K562 (cell line): Measurements from ENCODE around the gene SLMAP. TPM values are rescaled to one million over a fixed set of nuclear protein-coding genes. Genes with fewer than 3 reads are reported as not detected.

Source experiments
- ATAC-seq: fragments of 200-7000 bp; cut with Tn5 transposase; 3 replicates; pipeline ENCODE4 v1.9.1; 2020; ENCODE audit warnings: moderate library complexity
- BruUV-seq: library from RNA; stranded (reverse); fragments of 400-500 nt; replicated peaks from 2 replicates; lab custom pipeline; 2021; lab: Mats Ljungman, UMichigan
- CTCF ChIA-PET: fragments of 300-600 bp; formaldehyde crosslinking; extraction: SDS; loops from one replicate; lab custom pipeline; 2021; ENCODE audit warnings: low intra/inter-chr PET ratio; lab: Yijun Ruan, JAX
- POLR2A ChIA-PET: fragments of 300-600, 350-650 bp; sonication (Branson Sonifier 250); formaldehyde crosslinking; extraction: SDS; loops from one replicate; lab custom pipeline; 2021; ENCODE audit warnings: antibody characterized with exemption, inconsistent platforms; lab: Yijun Ruan, JAX
- DNase-seq, 4 experiments: peaks; one replicate each; pipeline versions ENCODE4 v3.0.0 to v3.0.0-alpha.2; 2011 to 2018; ENCODE audit warnings: low spot score in 3 of 4, mixed read lengths in 3 of 4; ENCODE audit errors: extremely low read depth in 1 of 4
- FAIRE-seq: peaks from 2 replicates; lab custom pipeline; 2011; peaks lifted over from hg19 to GRCh38; lab: Jason Lieb, UNC
- H2AFZ ChIP-seq: 2 replicates; pipeline ENCODE4 v1.6.0; 2011; ENCODE audit warnings: low read depth, low read length, control low read depth, inconsistent platforms
- H3K27ac ChIP-seq: fragments of 200-600 bp; 3 replicates; pipeline ENCODE4 v1.8.0; 2011; ENCODE audit warnings: low read depth, mild to moderate bottlenecking, control low read depth, inconsistent platforms, low read length, moderate library complexity, mixed read lengths; ENCODE audit errors: extremely low read depth
- H3K27me3 ChIP-seq, 2 experiments: fragments of 300-600 bp in 1 of 2; 2 replicates in 1 of 2; 3 replicates in 1 of 2; pipeline versions ENCODE4 v1.6.0 to v1.8.0; 2011; ENCODE audit warnings: inconsistent platforms in 2 of 2, low read length in 2 of 2, mild to moderate bottlenecking in 1 of 2, mixed read lengths in 1 of 2, moderate library complexity in 1 of 2; ENCODE audit not compliant: control insufficient read depth in 2 of 2, insufficient read depth in 2 of 2
- H3K36me3 ChIP-seq: fragments of 300-600 bp; 3 replicates; pipeline ENCODE4 v1.8.0; 2011; ENCODE audit warnings: mild to moderate bottlenecking, low read length, inconsistent platforms; ENCODE audit not compliant: control insufficient read depth, insufficient read depth
- H3K4me1 ChIP-seq, 2 experiments: fragments of 200-600 bp in 1 of 2; replicated peaks in 1 of 2; 2 replicates in 1 of 2; 3 replicates in 1 of 2; pipeline versions ENCODE4 v1.5.1 to v1.8.0; 2011; ENCODE audit warnings: inconsistent platforms in 2 of 2, low read length in 2 of 2, mild to moderate bottlenecking in 1 of 2, mixed read lengths in 1 of 2, moderate library complexity in 1 of 2; ENCODE audit not compliant: control insufficient read depth in 2 of 2, insufficient read depth in 2 of 2
- H3K4me2 ChIP-seq: 2 replicates; pipeline ENCODE4 v1.6.1; 2011; ENCODE audit warnings: low read length, control low read depth, inconsistent platforms, mixed read lengths; ENCODE audit not compliant: insufficient read depth
- H3K4me3 ChIP-seq: fragments of 200-600 bp; sonication (generic), shearing (Covaris generic); 2 replicates; pipeline ENCODE4 v1.5.1; 2016; ENCODE audit warnings: control low read depth, inconsistent platforms
- H3K79me2 ChIP-seq: fragments of 200-600 bp; 3 replicates; pipeline ENCODE4 v1.8.0; 2011; ENCODE audit warnings: low read length, inconsistent platforms; ENCODE audit not compliant: control insufficient read depth, insufficient read depth
- H3K9ac ChIP-seq, 2 experiments: 2 replicates each; pipeline versions ENCODE4 v1.6.0 to v1.6.1; 2011; ENCODE audit warnings: low read depth in 2 of 2, low read length in 2 of 2, control low read depth in 1 of 2, inconsistent platforms in 1 of 2, mild to moderate bottlenecking in 1 of 2, mixed read lengths in 1 of 2; ENCODE audit not compliant: insufficient read depth in 1 of 2
- H3K9me1 ChIP-seq: one replicate; pipeline ENCODE4 v1.6.0; 2011; ENCODE audit warnings: inconsistent platforms, mild to moderate bottlenecking, low read length, moderate library complexity; ENCODE audit not compliant: control insufficient read depth, insufficient read depth
- H3K9me3 ChIP-seq: replicated peaks from 2 replicates; pipeline ENCODE4 v1.5.1; 2011; ENCODE audit warnings: low read depth, low read length, inconsistent platforms; ENCODE audit not compliant: control insufficient read depth, insufficient read depth
- H4K20me1 ChIP-seq: replicated peaks from 2 replicates; pipeline ENCODE4 v1.6.1; 2011; ENCODE audit warnings: low read length, inconsistent platforms, mixed read lengths; ENCODE audit not compliant: control insufficient read depth, insufficient read depth
- HSF4 ChIP-seq: fragments of 250-450 bp; sonication (Bioruptor Pico); IDR thresholded peaks from 2 replicates; pipeline ENCODE4 v2.1.2; 2022; ENCODE audit warnings: mild to moderate bottlenecking, moderate library complexity, borderline replicate concordance
- MTA3 ChIP-seq: fragments of 450-650 bp; formaldehyde crosslinking; IDR thresholded peaks from 2 replicates; pipeline ENCODE4 v1.6.1; 2017; ENCODE audit warnings: mild to moderate bottlenecking, borderline replicate concordance
- MXD1 ChIP-seq: fragments of 250-450 bp; sonication (Bioruptor Pico); IDR thresholded peaks from 2 replicates; pipeline ENCODE4 v1.8.0; 2021; ENCODE audit warnings: borderline replicate concordance, mild to moderate bottlenecking, moderate library complexity; ENCODE audit not compliant: poor library complexity, severe bottlenecking
- PRMT5 ChIP-seq: sonication (generic); formaldehyde crosslinking; IDR thresholded peaks from 2 replicates; pipeline ENCODE4 v1.5.0; 2020; ENCODE audit warnings: missing genetic modification reagents
- RBM15 ChIP-seq: fragments of 200-400 bp; formaldehyde crosslinking; IDR thresholded peaks from 2 replicates; pipeline ENCODE4 v1.6.1; 2018; ENCODE audit warnings: mild to moderate bottlenecking, low read length, moderate library complexity; ENCODE audit not compliant: insufficient read depth
- ZNF134 ChIP-seq: fragments of 250-450 bp; sonication (Bioruptor Pico); conservative IDR thresholded peaks from 2 replicates; pipeline ENCODE4 v1.4.0; 2020
- ZNF445 ChIP-seq: fragments of 250-450 bp; sonication (Bioruptor Pico); IDR thresholded peaks from 2 replicates; pipeline ENCODE4 v1.4.0; 2020; ENCODE audit warnings: low read depth, mild to moderate bottlenecking, moderate library complexity
- WGBS: fragments of 100-300 bp; shearing (Covaris generic); methylation state at CpG from one replicate; pipeline ENCODE4 v1.1.6; 2016; ENCODE audit warnings: low coverage, mixed read lengths; ENCODE audit not compliant: insufficient coverage; ENCODE audit errors: missing lambda C conversion rate; 5-methylcytosine and 5-hydroxymethylcytosine counted together
- in situ Hi-C: fragments of 300-500 bp; cut with MboI; formaldehyde crosslinking; loops from 4 replicates; pipeline ENCODE4 v1.15.0; 2018; ENCODE audit warnings: inconsistent platforms, mixed read lengths
- intact Hi-C: fragments of 100-400 bp; cut with micrococcal nuclease; formaldehyde crosslinking; loops from 2 replicates; pipeline ENCODE4 v1.14.2; 2022
- polyA plus RNA-seq, 8 experiments: library from polyadenylated mRNA; depleted of rRNA in 4 of 8; stranded (reverse) in 5 of 8; unstranded in 3 of 8; fragments of >200 nt; fragmentation: Nextera tagmentation in 2 of 8; fragmentation: Illumina TruSeq in 1 of 8; extraction: Ambion mirVana in 2 of 8; extraction: Trizol in 1 of 8; gene quantifications; 2 replicates each; pipeline versions ENCODE4 v1.2.1 to v1.2.3, GENCODE V29; 2011 to 2014; ENCODE audit warnings: inconsistent platforms in 1 of 8, missing spikeins in 1 of 8
- total RNA-seq, 7 experiments: library from RNA; depleted of rRNA in 6 of 7; stranded (reverse); fragments of >200 nt in 6 of 7; fragmentation: Illumina TruSeq in 2 of 7; extraction: Trizol in 2 of 7; gene quantifications; 2 replicates each; pipeline versions ENCODE4 v1.2.1 to v1.2.3, GENCODE V29; 2011 to 2021; ENCODE audit warnings: low replicate concordance in 1 of 7

The SLMAP gene
- total and polyA plus RNA-seq, 9 of the 15 experiments (the other 6 are each of a cell fraction or from before 2014, with no cell fraction given), result 12.1 to 50.7 (median 28.3) TPM

- TF ChIP-seq HSF4 (CRISPR knock-in tag) (no peak), MTA3 (no peak), RBM15 (no peak), PRMT5 (CRISPR knock-in tag) (no peak), ZNF445 (no peak)
Measured at GRCh38 chr3:57764794-57765193, 8.7 kb downstream of the SLMAP start (continued).

GRCh38 chr3:57768595-57768994 is 12.5 kb downstream of the SLMAP start:
- ChIA-PET CTCF (no interaction called here), POLR2A (interaction anchor here (1.0 to 1.4 kb wide), 2 partner anchors 9 to 10 kb away, joined by 3 to 4 read pairs; no protein-coding TSS in a partner anchor)
- Histone ChIP-seq H3K9me1 (no peaks in the 10 kb centered on the region), H4K20me1 (no peaks in the 10 kb centered on the region), H2AFZ (no peak overlapping the region), H3K27me3 (no peaks in the 10 kb centered on the region), H3K4me3 (no peak overlapping the region), H3K9ac (no peak overlapping the region), H3K36me3 (peaks cover 40% of the 10 kb centered on the region; the same call in 2 of the 3 replicates), H3K27ac (no peak overlapping the region), H3K79me2 (peaks cover 89% of the 10 kb centered on the region), H3K9me3 (no peaks in the 10 kb centered on the region), H3K4me1 (peaks cover 0 to 7% of the 10 kb centered on the region in 2 experiments; a peak in 2 of 5 replicates), H3K4me2 (no peak overlapping the region)
- FAIRE-seq, result no peak
- intact Hi-C loops, result no loop called here
- DNase-seq, result no peak
- in situ Hi-C loops, result no loop called here
- no peak for ATAC-seq
- BruUV-seq, result no TSS peak
- WGBS, result 96% methylated on average over 3 of the region's 3 CpGs
- no peak for TF ChIP-seq MXD1 (CRISPR knock-in tag)
- TF ChIP-seq ZNF134, result peak; percentile 89
